GM18870 (cell line): ENCODE results near the gene PLAAT2.
"Not testable (repeated sequence)": the region's sequence is repeated elsewhere in the genome, so short reads cannot be mapped to it uniquely, and the experiment has no call there.

Source experiments
- ATAC-seq: cut with Tn5 transposase; IDR thresholded peaks from one replicate; pipeline ENCODE4 v1.9.1; 2021; ENCODE audit warnings: moderate library complexity; ENCODE audit not compliant: unreplicated experiment

The PLAAT2 gene

DNA sequence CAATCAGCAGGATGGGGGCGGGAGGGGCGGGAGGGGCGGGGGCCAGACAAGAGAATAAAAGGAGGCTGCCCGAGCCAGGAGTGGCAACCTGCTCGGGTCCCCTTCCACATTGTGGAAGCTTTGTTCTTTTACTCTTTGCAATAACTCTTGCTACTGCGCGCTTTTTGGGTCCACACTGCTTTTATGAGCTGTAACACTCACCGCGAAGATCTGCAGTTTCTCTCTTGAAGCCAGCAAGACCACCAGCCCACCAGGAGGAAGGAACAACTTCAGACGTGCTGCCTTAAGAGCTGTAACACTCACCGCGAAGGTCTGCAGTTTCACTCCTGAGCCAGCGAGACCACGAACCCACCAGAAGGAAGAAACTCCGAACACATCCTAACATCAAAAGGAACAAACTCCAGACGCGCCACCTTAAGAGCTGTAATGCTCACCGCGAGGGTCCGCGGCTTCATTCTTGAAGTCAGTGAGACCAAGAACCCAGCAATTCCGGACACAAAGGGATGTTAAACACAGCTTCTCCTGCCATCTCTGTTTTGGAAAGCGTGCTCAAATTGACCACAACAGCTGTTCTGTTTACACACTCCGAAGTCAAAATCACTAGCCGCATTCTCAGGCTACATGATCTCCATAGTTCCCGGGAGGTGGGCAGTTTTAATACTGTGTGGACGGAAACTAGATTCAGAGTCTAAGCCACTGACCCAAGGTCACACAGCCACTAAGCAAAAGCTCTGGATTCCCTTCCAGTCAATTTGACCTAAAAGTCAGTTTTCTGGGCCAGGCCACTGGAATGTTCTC is 11.9 kb downstream of the PLAAT2 start:
- no peak for ATAC-seq

DNA sequence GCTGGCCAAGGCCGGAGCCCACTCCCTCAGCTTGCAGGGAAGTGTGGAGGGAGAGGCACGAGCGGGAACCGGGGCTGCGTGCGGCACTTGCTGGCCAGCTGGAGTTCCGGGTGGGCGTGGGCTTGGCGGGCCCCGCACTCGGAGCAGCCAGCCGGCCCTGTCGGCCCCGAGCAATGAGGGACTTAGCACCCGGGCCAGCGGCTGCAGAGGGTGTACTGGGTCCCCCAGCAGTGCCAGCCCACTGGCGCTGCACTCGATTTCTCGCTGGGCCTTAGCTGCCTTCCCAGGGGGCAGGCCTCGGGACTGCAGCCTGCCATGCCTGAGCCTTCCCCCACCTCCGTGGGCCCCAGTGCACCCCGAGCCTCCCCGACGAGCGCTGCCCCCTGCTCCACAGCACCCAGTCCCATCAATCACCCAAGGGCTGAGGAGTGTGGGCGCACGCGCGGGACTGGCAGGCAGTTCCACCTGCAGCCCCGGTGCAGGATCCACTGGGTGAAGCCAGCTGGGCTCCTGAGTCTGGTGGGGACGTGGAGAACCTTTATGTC is 13.0 kb downstream of the PLAAT2 start:
- ATAC-seq: not testable (repeated sequence)

DNA sequence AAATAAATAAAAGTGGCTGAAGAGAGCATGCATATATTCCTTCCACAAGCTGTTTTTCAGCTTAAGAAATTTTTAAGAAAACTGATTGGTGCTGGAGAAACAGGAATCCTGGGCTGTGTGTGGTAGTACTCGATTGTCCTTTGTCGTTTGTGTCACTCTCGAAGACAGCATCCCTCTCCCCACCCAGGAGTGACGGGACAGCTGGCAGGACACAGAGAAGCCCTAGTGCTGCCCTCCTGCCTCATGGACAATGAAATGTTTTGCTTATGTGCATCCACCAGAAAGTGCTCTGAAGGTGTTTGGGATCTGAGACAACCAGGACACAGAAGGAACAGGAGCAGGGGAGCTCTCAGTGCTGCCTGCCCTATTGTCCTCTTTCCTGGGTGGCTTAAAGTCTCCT is 13.8 kb downstream of the PLAAT2 start:
- no peak for ATAC-seq

DNA sequence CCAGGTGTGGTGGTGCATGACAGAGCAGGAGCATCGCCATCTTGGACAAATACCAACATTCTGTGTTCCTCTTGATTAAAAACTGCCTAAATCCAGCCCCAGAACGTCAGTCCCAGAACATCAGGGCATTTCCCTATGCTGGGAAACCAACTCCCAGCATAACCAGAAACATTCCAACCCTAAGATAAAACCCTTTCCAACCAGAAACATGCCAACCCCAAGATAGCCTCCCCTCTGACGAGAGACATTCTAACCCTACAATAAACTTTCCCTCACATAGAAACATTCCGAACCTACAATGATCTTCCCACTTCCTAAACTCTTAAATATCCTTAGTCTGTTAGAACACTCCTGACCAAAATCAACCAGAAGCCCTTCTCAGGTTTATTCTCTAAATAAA is 15.0 kb downstream of the PLAAT2 start:
- no peak for ATAC-seq

DNA sequence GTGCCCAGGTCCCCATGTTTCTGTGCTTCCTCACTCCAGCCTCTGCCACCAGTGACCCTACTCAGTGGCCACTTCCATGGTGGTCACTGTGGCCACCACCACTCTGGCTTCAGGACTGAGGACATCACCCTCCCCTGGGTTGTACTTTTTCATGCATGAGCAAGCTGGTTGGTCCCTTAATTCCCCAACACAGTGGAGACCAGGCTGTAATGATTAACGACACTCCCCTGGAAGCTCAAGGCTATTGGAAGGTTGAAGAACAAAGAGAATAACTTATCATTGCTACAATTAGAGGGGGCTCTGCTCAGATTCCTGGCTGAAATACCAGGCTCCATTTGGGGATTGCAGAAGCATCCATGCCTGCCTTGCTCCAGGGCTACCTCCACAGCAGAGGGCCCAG is 16.1 kb downstream of the PLAAT2 start:
- no peak for ATAC-seq

DNA sequence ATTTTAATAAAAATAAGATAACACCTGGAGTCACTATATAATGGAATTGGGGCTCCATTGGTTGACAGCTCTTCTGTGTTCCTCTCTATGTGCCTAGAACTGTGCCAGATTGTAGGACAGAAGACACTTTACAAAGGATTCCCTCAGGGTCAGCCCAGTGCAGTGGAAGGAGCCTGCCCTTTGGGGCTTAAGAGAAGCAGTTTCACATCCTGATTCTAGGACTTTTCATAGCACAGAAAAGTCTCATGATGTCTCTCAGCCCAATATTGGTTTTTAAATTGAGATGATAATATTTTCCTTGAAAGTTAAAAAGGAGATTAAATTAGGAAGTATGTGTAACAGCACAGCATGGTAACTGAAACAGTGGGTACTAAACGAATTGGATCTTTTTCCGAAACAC is 19.5 kb downstream of the PLAAT2 start:
- no peak for ATAC-seq

DNA sequence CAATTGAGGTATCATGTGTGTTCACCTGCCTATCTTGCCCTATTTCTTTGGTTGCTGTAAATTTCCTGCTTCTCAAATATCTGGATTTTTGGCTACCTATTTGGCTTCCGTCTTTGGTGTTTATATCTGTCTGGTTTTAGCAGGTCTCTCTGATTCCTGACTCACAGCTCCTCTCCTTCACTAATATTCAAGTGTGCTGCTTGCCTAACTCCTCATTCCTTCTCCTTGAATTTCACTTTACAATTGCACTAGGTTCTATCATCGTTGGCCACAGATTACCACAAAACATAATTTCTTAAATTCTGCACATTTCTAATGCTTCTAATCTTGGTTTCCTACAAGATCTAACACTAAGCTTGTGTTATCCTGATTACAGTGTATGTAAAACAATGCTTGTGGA is 20.7 kb downstream of the PLAAT2 start:
- ATAC-seq: not testable (repeated sequence)

DNA sequence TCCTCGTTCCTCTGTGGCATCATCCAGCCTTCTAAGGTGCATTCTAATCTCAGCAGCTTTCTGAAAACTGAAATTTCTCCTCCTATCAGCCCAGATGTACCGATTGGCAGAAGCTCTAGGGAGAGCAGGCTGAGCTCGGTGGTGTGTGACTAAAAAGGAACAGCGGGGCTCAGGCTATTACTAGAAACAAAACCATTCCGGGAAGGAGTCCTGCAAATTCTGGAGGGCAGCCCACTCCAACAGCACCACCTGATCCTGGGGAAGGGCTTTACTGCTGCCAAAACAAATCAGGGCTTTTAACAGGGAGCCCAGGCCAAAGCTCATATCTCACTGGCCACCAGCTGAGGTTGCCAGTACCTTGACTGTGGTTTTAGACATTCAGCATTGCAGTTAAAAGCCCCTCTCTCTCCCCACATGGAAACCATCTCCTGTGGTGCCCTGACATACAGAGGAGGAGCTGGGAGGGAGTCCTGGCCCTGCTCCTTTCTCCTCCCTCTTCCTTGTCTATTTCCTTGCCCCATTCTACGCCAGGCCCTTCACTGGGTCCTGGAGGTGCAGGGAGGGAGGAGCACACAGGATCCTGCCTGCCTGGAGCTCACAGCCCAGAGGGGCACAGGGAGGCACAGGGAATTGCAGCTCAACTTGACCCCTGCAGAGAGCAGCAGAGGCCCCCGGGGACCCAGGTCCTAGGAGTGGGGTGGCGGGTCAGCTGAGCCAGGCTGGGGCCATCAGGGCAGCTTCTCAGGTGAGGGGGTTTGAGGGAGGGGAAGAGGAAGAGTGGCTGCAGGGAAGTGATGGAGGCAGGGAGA is 25.7 kb downstream of the PLAAT2 start:
- ATAC-seq: no peak

DNA sequence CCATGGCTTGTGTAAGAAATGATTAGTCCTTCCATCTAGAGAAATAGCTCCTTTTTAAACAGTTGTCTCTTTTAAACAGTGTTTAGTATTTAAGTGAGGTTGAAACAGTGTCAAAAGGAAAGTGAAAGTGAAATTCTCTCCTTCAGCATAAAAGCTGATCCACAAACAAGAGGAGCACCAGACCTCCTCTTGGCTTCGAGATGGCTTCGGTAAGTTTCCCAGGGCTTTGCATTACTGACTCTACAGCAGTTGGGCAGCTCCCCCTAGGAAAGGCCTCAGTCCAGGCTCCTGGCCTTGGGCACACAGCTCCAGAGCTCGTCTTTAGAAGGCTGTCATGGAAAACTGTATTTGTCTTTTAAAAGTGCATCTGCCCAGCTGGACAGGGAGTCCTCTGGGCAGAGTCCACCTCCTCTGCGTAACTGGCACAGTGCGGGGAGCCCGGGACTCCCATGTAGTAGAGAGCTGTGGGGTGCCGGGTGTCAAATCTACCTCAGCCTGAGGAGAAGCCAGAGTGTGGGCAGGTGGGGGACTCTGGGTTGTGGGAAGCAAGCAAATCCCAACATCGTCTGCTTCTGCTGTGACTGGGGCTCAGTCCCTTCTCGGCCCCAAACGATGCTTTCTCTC is 26.4 kb downstream of the PLAAT2 start, which contains the start of gene PLAAT4:
Gene PLAAT4, plus strand, starts transcription at position 140 of the 624 bp plus-strand sequence. Its CDS starts 61 bp downstream, at position 201.
- no peak for ATAC-seq

DNA sequence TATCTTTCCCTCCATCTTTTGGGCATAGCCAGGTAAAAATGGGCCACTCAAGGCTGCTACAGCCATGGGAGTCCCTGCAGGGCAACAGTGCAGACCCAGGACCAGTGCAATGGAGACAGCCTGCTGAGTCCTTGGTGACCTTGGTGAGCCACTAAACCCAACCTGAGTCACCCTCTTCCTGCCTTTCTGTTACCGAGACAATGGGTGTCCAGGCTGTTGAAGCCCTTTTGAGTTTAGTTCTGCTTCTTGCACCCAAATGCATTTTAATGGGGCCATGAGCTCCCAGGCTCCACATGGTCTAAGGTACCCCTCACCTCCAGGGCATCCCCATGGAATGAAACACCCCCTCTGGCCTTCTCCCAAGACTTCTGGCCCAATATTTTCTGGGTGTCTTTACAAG is 27.4 kb downstream of the PLAAT2 start:
- no peak for ATAC-seq

DNA sequence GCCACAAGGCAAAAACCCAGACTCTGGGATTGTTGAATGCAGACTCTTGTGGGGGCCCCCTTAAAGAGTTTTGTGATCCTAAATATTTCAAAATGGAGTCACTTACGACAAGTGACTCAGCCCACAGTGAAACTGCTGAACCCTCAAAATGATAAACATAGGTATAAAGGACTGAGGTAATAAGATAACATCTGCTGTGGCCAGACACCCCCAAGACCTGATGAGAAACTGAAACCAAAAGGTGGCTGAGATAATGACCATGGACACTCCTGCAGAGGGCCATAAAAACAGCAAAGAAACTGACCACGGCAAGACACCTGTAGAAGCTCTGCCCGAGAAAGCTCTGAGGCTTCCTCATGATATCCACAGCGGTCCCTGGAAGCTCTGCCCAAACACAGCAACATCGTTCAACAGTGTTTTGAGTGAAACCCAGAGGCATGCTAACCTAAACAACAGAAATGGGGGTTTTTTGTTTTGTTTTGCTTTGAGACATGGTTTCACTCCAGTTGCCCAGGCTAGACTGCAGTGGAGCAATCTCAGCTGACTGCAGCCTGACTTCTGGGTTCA is 28.2 kb downstream of the PLAAT2 start:
- no peak for ATAC-seq

DNA sequence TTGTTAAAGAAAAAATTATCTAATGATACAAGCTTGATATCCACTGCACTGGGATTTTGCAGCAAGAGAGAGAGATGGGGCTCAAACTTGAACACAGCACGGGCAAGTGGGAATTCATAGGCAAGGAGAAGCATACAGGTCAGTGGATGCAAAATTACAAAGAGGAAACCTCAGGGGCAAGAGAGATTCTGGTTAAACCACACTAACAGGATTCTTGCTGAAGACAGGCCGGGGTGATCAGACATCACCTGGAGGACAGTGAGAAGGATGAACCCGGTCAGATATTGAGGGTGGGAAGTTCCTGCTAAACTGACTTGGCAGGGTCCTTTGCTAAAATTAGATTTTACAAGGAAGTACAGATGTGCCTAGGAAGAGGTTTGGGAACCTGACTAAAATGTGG is 29.1 kb downstream of the PLAAT2 start:
- no peak for ATAC-seq

DNA sequence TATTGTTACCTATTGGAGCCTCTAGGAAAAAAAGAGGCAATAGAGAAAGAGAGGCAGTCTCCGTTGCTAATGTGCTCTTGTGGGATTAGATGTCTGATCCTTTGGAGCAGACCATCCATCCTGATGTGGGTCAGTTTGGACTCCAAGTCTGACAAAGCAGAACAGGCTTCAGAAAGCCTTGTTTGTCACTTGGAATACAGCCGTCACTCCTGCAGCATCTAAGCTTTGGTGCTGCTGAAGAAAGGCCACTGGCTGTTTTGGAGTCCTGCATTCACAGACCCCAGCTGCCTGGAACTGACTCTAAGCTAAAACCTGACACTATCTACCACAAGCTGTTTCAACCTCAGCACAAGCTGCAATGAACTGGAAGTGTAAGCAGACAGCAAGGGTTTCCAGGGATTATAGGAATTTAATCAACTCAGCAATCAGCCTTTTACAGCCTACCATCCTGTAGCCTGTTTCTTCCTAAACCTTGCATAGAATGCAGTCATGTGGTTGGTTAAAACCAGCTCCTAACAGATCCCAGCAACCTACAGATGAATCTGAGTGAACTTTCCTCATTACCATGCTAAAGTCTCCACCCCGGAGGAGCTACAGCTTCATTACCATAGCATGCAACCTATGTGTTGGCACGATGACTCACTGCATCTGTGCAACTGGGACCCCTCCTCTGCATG is 30.2 kb downstream of the PLAAT2 start:
- no peak for ATAC-seq

DNA sequence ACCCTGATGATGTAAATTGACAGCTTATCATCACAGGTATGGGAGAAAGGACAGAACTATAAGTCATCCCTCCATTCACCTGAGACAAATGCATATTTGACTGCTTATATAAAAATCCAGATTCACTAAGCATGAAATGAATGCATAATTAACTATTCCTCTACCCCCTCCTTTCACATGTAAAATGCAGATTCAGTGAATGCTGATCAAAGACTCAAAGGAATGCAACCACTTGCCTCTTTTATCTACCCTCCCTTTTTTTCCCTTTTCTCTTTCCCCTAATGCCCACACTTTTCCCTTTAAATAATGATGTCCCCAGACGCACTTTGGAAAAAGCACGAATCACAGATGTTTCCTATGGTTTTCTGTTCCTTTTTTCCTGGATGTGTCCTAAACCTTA is 31.1 kb downstream of the PLAAT2 start:
- ATAC-seq: no peak

DNA sequence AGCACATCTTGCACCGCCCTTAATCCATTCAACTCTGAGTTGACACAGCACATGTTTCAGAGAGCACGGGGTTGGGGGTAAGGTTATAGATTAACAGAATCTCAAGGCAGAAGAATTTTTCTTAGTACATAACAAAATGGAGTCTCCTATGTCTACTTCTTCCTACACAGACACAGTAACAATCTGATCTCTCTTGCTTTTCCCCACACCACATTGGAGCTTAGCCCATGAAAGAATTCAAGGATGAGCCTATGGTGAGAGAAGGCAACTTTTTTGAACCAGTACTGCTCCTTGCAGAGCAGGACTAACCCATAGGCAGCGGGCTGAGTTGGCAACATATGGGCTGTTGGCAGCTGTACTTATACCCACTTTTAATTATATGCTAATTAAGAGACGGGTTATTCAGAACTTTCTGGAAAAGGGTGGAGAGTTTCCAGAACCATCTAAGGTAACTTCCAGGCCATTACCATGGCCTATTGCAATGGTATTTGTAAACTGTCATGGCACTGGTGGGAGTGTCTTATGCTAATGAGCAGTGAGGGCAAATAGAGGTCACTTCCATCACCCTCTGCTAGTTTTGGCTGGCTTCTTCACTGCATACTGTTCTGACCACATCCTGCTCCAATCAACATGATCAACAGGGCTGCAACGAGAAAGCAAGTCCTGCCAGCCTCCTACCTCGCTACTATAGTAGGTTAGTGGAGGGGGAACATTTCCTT is 31.9 kb downstream of the PLAAT2 start:
- ATAC-seq: not testable (repeated sequence)

DNA sequence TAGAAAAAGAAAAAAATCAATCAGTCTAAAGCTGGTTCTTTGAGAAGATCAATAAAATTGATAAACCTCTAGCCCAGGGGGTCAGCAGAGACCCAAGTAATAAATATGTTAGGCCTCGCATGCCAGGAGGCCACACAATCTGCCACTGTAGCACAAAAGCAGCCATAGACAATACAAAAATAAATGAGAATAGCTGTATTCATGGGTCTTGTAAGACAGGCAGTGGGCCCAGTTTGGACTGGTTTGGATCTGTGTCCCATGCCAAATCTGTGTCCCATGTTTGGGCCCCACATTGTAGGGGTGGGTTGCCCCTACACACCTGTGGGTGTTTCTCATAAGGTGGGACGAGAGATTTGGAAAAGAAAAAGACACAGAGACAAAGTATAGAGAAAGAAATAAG is 33.2 kb downstream of the PLAAT2 start:
- no peak for ATAC-seq

DNA sequence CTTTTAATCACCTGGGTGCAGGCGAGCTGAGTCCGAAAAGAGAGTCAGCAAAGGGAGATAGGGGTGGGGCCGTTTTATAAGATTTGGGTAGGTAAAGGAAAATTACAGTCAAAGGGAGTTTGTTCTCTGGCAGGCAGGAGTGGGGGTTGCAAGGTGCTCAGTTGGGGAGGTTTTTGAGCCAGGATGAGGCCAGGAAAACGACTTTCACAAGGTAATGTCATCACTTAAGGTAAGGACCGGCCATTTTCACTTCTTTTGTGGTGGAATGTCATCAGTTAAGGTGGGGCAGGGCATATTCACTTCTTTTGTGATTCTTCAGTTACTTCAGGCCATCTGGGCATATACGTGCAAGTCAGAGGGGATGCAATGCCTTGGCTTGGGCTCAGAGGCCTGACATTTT is 33.8 kb downstream of the PLAAT2 start:
- ATAC-seq: not testable (repeated sequence)

DNA sequence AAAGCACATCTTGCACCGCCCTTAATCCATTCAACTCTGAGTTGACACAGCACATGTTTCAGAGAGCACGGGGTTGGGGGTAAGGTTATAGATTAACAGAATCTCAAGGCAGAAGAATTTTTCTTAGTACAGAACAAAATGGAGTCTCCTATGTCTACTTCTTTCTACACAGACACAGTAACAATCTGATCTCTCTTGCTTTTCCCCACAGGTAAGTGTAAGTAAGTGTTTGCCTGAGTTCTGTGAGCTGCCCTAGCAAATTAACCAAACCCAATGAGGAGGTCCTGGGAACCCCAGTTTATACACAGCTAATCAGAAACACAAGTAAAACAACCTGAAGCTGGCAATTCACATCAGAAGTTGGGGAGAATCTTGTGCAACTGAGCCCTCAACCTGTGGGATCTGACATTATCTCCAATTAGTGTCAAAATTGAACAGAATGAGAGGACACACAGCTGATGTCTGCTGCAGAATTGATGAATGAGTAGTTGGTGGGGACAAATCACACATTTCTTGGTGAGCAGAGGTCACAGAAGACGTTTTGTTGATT is 34.4 kb downstream of the PLAAT2 start:
- not testable (repeated sequence) for ATAC-seq

DNA sequence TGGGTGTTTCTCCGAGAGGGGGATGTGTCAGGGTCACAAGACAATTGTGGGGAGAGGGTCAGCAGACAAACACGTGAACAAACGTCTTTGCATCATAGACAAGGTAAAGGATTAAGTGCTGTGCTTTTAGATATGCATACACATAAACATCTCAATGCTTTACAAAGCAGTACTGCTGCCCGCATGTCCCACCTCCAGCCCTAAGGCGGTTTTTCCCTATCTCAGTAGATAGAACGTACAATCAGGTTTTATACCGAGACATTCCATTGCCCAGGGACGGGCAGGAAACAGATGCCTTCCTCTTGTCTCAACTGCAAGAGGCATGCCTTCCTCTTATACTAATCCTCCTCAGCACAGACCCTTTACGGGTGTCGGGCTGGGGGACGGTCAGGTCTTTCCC is 35.0 kb downstream of the PLAAT2 start:
- not testable (repeated sequence) for ATAC-seq

DNA sequence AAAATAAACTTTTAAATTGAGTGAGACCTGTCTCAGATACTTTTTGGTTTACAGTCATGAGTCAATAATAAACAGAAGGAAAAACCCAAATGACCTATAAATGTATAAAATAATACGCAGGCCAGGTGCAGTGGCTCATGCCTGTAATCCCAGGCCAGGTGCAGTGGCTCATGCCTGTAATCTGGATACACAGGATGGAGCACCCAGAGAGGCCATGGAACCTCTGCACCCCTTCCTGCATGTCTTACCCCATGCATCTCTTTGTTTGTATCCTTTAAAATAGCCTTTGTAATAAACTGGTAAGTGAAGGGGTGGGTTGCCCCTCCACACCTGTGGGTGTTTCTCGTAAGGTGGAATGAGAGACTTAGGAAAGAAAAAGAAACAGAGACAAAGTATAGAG is 35.5 kb downstream of the PLAAT2 start:
- ATAC-seq: no peak
